ENCODE data around the gene MBTPS1.

MBTPS1 gene

GRCh38 chr16:84007520-84007919, 109.2 kb downstream of the MBTPS1 start:
- TF ChIP-seq CTCF (IDR thresholded peaks at IDR 0.05; ENCODE audit: insufficient read depth, low read length, poor library complexity, severe bottlenecking): no peak
- Histone ChIP-seq H3K36me3 (ENCODE audit: control insufficient read depth, insufficient read depth, low read length) (no peaks in the 10 kb centered on the region), H3K4me3 (replicated peaks; ENCODE audit: low read depth, low read length) (no peak overlapping the region), H3K27me3 (replicated peaks; ENCODE audit: control insufficient read depth, insufficient read depth, low read length) (no peaks in the 10 kb centered on the region; the same call in none of the 2 replicates)
- no peak for DNase-seq (ENCODE audit: extremely low read depth, insufficient read length)

- H3K4me3 ChIP-seq (replicated peaks; ENCODE audit: low read depth, low read length): no peak overlapping the region
- H3K27me3 ChIP-seq (replicated peaks; ENCODE audit: control insufficient read depth, insufficient read depth, low read length): no peaks in the 10 kb centered on the region; the same call in none of the 2 replicates
- DNase-seq (ENCODE audit: extremely low read depth, insufficient read length): no peak
- no peak for TF ChIP-seq CTCF (IDR thresholded peaks at IDR 0.05; ENCODE audit: insufficient read depth, low read length, poor library complexity, severe bottlenecking)
- no peaks in the 10 kb centered on the region for H3K36me3 ChIP-seq (ENCODE audit: control insufficient read depth, insufficient read depth, low read length)
These were observed 111.4 kb downstream of the MBTPS1 start for GRCh38 chr16:84005391-84005790.

- TF ChIP-seq CTCF (IDR thresholded peaks at IDR 0.05; ENCODE audit: insufficient read depth, low read length, poor library complexity, severe bottlenecking): no peak
- Histone ChIP-seq H3K27me3 (replicated peaks; ENCODE audit: control insufficient read depth, insufficient read depth, low read length) (peaks cover 1% of the 10 kb centered on the region), H3K36me3 (ENCODE audit: control insufficient read depth, insufficient read depth, low read length) (no peaks in the 10 kb centered on the region), H3K4me3 (replicated peaks; ENCODE audit: low read depth, low read length) (no peak overlapping the region)
- no peak for DNase-seq (ENCODE audit: extremely low read depth, insufficient read length)
These were observed 112.3 kb downstream of the MBTPS1 start for GRCh38 chr16:84004442-84004841.
